GM21381 (cell line): Measurements from ENCODE around the gene CYBA.

Experiments used
- ATAC-seq: cut with Tn5 transposase; IDR thresholded peaks from one replicate; pipeline ENCODE4 v1.9.1; 2021; ENCODE audit warnings: mild to moderate bottlenecking, moderate library complexity; ENCODE audit not compliant: unreplicated experiment

CYBA gene

DNA sequence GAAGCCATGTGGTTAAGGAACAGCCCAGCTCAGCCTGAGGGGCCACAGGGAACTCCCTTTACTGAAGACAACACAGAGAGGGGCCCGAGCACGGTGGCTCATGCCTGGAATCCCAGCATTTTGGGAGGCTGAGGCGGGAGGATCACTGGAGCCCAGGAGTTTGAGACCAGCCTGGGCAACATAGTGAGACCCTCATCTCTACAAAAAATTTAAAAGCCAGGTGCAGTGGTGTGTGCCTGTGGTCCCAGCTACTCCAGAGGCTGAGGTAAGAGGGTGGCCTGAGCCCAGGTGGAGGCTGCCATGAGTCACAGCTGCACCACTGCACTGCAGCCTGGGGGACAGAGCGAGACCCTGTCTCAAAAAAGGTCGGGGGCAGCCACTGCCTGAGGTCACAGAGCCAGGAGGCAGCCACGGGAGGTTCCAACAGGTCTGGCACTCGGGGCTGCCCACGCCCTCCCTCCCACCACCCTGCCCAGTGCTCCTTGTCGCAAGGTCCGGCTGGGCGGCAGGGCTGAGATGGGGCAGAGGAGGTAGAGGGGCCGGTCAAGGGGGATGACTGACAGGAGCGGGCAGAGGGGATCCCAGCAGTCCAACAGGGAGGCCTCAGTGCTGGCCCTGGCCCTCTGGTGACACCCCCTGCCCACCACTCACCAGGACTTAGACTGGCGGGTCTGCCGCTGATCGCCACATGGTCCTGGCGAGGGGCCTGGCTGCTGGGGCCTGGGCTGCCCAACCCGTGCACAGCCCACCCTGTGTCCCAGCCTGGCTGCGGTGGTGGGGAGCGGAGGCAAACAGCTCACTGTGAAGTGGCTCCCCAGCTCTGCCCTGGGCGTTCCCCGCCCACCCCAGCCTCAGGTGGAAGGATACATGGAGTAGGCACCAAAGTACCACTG is 3.4 kb downstream of the CYBA start:
- no peak for ATAC-seq

DNA sequence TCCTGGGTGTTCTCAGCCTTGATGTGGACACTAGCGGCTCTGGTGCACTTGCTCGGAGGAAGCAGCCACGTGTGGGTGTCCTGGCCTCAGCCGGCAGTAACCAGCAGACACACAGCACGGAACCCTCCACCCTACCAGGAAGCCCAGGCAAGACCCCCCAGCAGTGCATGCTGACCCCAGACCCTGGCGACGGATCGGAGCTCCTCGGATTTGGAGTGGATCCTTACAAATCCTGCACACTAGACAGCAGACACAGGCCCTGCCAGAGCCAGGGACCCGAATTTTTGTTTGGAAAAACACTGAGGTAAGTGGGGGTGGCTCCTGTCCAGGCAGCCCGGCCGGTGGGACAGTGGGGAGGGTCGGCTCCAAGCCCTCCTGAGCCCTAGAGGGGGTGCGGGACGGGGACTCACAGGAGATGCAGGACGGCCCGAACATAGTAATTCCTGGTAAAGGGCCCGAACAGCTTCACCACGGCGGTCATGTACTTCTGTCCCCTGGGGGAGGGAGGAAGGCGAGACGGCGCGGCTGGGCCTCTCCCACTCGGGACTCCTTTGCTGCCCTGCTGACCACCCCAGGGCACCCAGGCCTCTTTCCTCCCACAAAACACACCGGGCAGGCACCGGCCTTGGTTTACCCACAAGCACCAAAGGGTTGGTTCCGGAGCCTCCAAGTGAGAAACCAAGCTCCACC is 4.4 kb downstream of the CYBA start:
- ATAC-seq, result no peak

DNA sequence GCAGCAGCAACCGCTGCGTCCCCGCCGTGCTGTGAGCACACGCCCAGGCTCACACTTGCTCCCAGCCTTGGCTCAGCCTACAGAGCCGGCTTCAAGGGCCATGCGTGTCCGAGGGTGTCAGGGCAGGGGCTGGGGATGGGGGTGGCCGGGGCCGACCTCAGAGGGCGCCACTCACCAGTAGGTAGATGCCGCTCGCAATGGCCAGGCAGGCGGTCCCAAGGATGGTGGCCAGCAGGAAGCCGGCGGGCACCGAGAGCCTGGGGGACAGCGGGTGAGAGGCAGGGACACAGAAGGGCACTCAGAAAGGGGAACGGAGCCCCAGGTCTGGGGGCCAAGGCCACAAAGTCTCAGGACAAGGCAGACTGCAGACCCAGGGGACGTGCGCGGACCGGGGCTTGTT is 4.9 kb downstream of the CYBA start:
- no peak for ATAC-seq

DNA sequence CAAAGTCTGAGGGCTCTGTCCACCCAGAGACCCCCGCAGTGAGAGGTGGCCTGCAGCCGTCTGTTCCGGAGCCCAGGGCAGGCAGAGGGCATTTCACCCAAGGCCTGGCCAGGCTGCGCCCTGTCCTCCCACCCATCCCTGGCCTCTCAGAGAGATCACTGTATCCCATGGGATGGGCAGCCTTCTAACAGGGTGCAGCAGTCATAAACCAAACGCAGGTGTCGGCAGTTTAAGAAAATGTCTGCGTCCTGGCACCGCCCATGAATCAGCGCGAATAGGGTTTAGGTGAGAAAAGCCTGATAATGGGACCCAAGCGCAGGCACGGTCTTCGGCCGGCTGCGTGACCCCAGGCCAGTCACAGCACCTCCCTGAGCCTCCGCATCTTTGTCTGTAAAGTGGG is 5.4 kb downstream of the CYBA start:
- no peak for ATAC-seq

DNA sequence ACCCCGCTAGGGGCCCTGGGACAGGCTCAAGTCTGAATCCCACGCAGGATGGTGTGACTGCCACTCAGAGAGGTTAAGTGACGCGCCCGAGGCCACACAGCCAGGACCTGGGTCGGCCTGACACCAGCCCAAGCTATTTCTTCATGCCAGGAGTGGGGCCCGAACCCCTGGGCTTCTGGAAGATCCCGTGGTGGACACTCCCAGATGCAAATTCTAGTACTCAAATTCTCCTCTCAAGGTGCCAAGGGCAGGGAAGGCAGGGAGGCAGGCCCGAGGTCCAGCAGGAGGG is 7.3 kb downstream of the CYBA start:
- ATAC-seq, result no peak

DNA sequence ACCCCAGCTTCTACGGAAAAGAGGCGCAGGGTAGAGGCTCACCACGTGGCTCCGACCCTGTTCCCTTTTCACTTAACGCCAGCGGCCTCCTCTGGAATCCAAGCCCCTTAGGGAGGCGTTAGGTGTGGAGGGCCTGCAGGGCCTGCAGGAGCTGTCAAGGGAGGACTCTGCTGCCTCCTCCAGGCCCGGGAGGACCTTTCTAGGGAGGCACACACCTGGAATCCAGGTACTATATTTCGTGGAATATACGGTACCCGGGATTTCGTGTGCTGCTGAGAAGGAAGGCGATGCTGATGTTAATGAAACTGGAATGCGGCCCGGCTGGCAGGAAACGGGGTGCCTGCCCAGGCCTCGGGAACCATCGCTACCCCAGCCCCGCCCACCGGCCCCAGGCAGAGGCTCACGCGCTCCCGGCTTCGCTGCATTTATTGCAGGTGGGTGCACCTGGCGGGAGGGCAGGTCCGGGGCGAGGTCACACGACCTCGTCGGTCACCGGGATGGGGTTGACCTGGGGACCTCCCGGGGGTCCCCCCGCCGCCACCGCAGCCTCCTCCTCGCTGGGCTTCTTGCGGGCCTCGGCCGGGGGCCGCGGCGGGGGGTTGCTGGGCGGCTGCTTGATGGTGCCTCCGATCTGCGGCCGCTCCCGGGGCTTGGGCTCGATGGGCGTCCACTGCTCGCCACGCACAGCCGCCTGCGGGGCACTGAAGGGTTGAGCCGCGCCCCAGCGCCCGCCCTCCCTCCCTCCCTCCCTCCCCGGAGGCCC is 7.8 kb downstream of the CYBA start:
- ATAC-seq, result no peak

DNA sequence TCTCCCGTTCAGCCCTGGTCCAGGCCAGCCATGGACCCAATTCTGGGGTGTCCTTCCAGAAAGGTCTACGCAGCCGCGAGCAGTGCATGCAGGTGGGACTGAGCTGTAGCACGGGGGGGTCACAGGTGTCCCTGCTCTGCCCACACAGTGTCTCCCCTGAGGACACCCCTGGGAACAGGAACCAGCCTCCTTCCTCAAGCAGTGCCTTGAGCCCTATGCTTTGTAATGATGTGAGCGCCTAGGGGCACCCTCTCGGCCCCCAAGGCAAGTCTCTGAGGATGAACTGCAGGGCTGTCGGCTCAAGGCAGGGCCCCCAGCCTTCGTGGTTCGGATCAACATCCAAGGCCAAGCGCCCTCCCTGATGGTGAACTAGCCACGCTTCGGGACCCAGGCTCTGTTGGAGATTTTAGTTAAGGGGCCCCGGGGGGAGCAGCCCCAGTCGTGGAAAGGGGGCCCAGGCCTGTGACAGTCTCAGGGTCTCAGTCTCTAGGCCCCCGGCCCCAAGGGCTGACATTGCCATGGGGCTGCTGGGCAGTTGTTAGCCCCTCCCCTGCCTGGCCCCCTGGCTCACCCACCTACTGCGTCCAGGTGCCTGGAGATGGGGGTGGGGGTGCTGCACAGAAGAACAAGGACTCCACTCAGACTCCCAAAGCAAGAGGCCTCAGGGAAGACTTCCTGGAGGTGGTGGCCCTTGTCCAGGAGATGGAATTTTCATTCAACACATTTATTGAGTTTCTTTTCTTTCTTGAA is 10.2 kb downstream of the CYBA start:
- ATAC-seq, result no peak

DNA sequence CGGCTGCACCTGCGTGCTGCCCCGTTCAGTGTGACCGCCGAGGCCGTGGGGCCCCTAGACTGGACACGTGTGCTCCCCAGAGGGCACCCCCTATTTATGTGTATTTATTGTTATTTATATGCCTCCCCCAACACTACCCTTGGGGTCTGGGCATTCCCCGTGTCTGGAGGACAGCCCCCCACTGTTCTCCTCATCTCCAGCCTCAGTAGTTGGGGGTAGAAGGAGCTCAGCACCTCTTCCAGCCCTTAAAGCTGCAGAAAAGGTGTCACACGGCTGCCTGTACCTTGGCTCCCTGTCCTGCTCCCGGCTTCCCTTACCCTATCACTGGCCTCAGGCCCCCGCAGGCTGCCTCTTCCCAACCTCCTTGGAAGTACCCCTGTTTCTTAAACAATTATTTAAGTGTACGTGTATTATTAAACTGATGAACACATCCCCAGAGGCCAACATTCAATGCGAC is 10.8 kb downstream of the CYBA start:
- no peak for ATAC-seq

DNA sequence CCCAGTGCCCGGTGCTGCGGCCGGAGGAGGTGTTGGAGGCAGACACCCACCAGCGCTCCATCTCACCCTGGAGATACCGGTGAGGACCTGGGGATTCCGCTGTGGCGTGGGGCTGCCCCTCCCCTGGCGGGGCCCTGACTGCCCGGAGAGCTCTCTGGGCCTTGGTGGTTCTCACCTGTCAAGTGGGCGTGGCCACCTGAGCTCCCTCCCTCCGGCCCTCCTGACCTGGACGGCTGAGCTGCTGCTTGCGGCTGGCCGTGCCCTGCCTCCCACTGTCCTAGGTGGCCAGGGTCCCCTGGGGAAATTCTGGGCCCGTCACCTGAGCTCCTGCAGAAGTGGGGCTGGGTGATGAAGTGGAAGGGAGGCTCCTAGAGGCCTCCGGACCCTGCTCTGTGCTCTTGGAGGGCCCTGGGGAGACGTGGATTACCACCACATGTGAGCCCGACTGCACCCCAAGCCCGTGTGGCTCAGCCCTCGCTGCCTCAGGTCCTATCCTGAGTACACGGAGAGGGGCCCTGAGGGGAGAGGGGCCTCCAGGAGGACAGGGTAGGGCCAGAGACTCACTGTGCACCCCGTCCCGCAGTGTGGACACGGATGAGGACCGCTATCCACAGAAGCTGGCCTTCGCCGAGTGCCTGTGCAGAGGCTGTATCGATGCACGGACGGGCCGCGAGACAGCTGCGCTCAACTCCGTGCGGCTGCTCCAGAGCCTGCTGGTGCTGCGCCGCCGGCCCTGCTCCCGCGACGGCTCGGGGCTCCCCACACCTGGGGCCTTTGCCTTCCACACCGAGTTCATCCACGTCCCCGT is 11.4 kb downstream of the CYBA start:
- ATAC-seq, result no peak

DNA sequence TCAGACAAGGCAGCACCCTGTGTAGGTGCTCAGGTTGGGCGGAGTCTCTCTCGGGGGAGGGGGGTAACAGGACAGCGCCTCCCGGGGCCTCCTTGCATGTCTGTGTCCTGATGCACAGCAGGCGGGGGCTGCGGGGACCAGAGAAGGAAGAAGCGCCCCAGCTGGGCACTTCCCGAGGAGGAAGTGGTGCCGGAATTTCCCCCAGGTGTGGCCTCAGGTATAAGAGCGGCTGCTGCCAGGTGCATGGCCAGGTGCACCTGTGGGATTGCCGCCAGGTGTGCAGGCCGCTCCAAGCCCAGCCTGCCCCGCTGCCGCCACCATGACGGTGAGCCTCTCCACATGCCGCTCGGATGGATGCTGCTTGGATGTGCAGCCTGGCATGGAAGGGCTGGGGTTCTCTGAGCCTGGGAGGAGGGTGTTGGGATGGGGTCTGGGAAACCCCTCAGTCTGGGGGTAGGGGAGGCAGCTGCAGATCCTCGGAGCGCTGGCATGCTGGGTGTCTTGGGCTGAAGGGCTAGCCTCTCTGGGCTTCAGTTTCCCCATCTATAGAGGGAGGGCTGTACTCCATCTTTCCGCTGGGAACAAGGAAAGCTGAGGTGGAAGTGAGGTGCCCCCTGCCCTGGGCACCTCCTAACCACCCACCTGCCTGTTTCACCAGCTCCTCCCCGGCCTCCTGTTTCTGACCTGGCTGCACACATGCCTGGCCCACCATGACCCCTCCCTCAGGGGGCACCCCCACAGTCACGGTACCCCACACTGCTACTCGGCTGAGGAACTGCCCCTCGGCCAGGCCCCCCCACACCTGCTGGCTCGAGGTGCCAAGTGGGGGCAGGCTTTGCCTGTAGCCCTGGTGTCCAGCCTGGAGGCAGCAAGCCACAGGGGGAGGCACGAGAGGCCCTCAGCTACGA is 12.3 kb downstream of the CYBA start, which contains the start of gene IL17C:
Gene IL17C (plus strand): TSS at position 250 of the 908 bp plus-strand sequence. CDS start 70 bp downstream, at position 320.
- ATAC-seq, result no peak

DNA sequence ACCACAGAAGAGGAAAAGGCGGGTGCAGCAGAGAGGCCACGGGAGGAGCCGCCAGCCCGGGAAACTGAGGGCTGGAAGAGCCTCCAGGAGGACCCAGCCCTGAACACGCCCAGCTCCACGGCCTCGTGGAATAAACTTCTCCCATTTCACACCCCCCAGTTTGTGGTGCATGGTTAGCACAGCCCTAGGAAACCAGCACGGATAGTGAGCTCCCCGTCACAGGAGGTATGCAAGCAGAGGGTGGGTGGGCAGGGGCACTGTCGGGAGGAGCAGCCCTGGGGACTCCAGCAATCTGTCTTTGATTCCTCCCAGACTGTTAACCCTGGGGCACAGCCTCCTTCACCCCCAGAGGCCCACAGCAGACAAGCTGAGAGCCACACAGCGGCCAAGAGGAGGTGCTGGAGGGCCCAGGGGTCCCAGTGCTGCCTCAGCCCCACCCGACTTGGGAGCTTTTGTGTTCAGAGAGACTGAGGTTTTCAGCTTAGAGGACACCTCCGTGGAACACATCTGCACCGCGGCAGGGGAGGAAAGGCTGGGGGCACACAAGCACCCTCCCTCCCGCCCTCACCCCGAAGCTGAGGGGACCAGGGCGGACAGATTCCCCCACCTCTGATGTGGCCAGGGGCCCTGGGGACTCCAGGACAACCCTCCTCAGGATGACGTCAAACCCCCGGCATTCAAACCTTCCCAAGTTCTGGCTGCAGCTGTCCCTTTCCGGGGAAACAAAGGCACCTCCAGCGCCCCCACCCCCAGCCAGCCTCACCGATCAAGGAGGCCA is 14.2 kb downstream of the CYBA start:
- ATAC-seq, result no peak

DNA sequence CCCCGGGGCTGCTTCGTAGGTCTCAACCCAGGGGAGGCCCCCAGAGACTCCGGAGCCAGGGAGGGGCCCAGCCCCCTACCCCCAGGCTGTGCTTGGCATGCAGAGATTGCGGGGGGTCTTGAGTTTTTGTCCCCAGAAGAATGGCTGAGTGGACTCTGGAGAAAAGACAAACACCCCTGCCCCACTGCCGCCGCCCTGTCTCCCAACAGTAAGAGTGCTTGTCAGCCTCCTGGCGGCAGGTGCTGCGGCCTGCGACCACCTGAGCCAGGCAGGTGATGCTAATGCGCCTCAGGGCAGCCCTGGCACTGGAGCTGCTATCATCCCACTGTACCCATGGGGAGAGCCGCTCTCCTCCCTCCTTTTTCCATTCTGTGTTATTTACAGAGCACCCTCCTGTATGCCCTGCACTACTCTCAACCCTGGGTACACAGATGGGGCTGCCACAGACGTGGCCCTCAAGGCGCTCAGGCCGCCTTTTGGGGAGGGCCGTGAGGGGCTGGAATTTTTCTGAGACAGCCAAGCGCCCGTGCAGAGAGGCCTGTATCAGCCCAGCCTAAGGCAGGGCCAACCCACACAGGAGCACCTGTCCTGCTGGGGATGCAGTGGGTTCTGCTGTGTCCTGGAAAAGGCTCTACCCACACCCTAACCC is 15.1 kb downstream of the CYBA start:
- ATAC-seq, result no peak

DNA sequence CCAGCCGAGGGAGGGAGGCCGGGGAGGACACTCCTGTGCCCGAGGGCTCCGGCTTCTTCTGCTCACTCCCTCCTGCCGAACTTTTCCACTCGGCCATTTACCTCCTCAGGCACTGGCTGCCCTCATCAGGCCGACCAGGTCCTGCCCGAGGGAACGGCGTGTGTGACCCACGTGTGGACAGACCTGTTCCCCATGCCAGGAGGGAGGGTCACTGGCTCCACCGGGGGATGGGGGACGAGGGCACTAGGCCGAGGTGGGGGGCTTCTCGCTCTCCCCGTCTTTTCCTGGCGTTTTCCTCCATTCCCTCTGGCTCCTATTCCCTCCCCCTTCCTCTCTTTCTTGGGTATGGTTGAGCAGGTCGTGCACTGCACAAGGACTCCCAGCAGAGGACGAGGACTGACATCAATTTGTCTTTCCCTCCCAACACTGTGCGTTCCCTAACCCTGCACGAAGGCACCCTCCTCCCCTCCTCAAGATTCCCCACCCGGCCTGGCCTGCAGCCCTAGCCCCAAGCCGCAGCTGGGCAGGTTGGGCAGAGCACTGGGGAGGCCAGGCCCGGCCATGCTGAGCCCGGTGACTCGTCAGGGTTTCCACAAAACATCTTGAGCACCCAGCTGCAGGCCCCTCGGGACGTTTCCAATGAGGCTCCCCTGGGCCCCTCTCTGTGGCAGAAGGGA is 15.7 kb downstream of the CYBA start:
- no peak for ATAC-seq

DNA sequence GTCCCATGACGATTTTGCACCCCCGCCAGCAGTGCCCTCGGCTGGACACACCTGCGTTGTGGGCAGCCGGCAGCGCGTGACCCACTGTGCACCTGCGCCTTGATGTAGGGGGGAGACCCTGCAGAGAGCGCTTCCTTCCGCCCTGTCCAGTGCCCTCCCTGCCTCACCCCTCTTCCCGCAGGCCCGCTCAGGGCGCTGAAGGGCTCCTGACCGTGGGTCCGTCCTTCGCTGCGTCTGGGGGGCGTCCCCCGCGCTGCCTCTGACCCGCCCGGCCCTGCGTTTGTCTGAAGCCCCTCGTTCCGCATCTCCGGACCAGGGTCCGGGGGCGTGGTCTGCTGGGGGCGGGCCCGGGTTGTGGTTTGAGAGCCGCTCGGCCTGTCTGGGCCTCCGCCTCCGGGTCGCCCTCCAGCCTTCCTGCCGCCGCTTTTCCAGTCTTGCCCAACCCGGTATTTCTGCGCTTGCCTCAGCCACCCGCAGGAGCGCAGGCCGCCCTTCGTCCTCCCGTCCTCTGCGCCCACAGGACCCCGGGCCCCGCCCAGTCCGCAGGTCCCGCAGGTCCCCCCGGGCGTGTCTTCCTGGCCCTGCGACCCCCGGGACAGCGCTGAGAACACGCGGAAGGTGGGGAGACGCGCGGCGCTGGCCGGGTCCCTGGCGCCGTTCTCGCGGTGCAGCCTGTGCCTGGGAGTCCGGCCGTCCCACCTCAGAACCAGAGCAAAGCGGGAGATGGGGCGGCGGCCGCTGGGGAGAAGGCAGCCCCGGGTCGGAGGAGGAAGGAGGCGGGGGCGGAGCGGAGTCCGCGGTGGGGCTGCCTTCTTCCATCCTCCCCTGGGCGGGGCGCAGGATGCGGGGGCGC is 16.5 kb downstream of the CYBA start:
- peak; percentile 48 for ATAC-seq

DNA sequence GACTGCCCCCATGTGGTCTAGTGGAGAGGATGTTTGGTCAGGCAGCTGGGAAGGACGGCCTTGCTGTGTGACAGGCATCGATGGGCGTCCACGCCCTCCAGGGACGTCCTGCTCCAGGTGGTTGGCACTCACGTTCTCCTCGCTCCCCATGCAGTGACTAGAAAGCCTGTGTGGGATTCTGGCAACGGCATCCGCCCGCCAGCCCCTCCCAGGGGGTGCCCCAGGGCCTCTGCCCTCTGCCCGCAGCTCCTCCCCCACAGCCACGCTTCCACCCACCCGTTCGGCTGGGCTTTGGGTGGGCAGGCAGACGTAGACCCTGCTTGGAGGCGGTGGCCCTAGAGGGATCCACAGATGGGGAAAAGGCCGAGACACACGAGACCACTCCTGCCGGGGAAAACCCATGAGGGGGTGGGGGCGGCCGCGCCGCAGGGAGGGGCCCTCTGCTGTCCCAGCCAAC is 17.1 kb downstream of the CYBA start:
- ATAC-seq, result peak; percentile 34

DNA sequence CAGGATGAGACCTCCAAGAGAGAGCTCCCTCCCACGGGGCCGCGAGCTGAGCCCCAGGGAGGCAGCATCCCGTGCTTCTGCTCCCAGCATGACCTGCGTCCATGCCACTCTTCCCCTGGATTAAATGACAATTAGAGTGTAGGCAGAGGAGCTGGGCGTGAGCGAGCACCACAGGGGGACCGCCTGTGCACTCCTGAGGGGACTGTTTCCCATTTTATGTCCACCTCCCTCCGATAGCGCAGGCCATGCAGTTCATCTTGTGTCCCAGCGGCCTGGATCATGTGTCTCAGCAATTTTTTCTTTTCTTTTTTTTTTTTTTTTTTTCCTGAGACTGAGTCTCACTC is 18.3 kb downstream of the CYBA start:
- no peak for ATAC-seq
